ENCODE measurements around the gene CMBL.
A peak's percentile ranks its signal among the peaks of the same experiment; 100 is the strongest.
"Not testable (repeated sequence)": the region's sequence is repeated elsewhere in the genome, so short reads cannot be mapped to it uniquely, and the experiment has no call there.

Gene CMBL

GRCh38 chr5:10307206-10308148 is at the start of gene CMBL:
Gene CMBL, minus strand, starts transcription at chr5:10307902. Its CDS starts 17,140 bp downstream, at chr5:10290762.
- DNase-seq (ENCODE audit: low spot score) = peak; percentile 79

GRCh38 chr5:10355071-10355889 is 47.6 kb upstream of the CMBL start:
- DNase-seq (ENCODE audit: low spot score) = peak; percentile 38

- DNase-seq (ENCODE audit: low spot score) = peak; percentile 38
These were observed 46.6 kb upstream of the CMBL start for GRCh38 chr5:10354048-10354872.

- peak; percentile 98 for DNase-seq (ENCODE audit: low spot score)
These were observed 45.7 kb upstream of the CMBL start, which contains the start of gene MARCHF6 for GRCh38 chr5:10353241-10354047. Gene MARCHF6, plus strand, starts transcription at chr5:10353695. Its CDS starts 204 bp downstream, at chr5:10353899.

GRCh38 chr5:10352430-10353240 is 44.9 kb upstream of the CMBL start:
- DNase-seq (ENCODE audit: low spot score) = no peak

GRCh38 chr5:10351919-10352318 is 44.2 kb upstream of the CMBL start:
- DNase-seq (ENCODE audit: low spot score) = no peak

GRCh38 chr5:10351199-10351905 is 43.6 kb upstream of the CMBL start:
- DNase-seq (ENCODE audit: low spot score) = peak; percentile 19

GRCh38 chr5:10348258-10348657 is 40.6 kb upstream of the CMBL start:
- DNase-seq (ENCODE audit: low spot score) = no peak

GRCh38 chr5:10344461-10345106 is 36.9 kb upstream of the CMBL start:
- not testable (repeated sequence) for DNase-seq (ENCODE audit: low spot score)

- no peak for DNase-seq (ENCODE audit: low spot score)
These were observed 35.8 kb upstream of the CMBL start for GRCh38 chr5:10343486-10343885.

- no peak for DNase-seq (ENCODE audit: low spot score)
These were observed 32.3 kb upstream of the CMBL start for GRCh38 chr5:10339958-10340357.

- DNase-seq (ENCODE audit: low spot score) = no peak
These were observed 31.5 kb upstream of the CMBL start for GRCh38 chr5:10339058-10339811.

- no peak for DNase-seq (ENCODE audit: low spot score)
These were observed 31.0 kb upstream of the CMBL start for GRCh38 chr5:10338686-10339057.

GRCh38 chr5:10337986-10338385 is 30.3 kb upstream of the CMBL start:
- no peak for DNase-seq (ENCODE audit: low spot score)

GRCh38 chr5:10337107-10337506 is 29.4 kb upstream of the CMBL start:
- no peak for DNase-seq (ENCODE audit: low spot score)

- no peak for DNase-seq (ENCODE audit: low spot score)
These were observed 28.2 kb upstream of the CMBL start for GRCh38 chr5:10335711-10336470.

- DNase-seq (ENCODE audit: low spot score) = no peak
These were observed 27.1 kb upstream of the CMBL start for GRCh38 chr5:10334831-10335230.
